Activated T-helper 1 cell treated with Interleukin-2 at 50 U/mL for 16 hours (primary cell): ENCODE data around the gene TCL1B.

Experiments
- DNase-seq: peaks from one replicate; pipeline ENCODE4 v3.0.0-alpha.2; 2020; ENCODE audit warnings: low read depth

TCL1B gene

GRCh38 chr14:95667249-95667693 is 19.0 kb upstream of the TCL1B start:
- no peak for DNase-seq

- DNase-seq: no peak
Measured at GRCh38 chr14:95668235-95668772, 17.9 kb upstream of the TCL1B start.

- DNase-seq: no peak
Measured at GRCh38 chr14:95674613-95675012, 11.6 kb upstream of the TCL1B start.

- no peak for DNase-seq
Measured at GRCh38 chr14:95675486-95675885, 10.7 kb upstream of the TCL1B start.

GRCh38 chr14:95677179-95677835 is 8.9 kb upstream of the TCL1B start:
- DNase-seq: no peak

- no peak for DNase-seq
Measured at GRCh38 chr14:95679148-95679815, 6.9 kb upstream of the TCL1B start.

- no peak for DNase-seq
Measured at GRCh38 chr14:95679998-95680735, 6.1 kb upstream of the TCL1B start.

- no peak for DNase-seq
Measured at GRCh38 chr14:95681153-95681552, 5.1 kb upstream of the TCL1B start.

- DNase-seq: no peak
Measured at GRCh38 chr14:95683793-95684192, 2.4 kb upstream of the TCL1B start.

- no peak for DNase-seq
Measured at GRCh38 chr14:95686935-95687334, 709 bp downstream of the TCL1B start.

- DNase-seq: no peak
Measured at GRCh38 chr14:95689441-95689840, 3.2 kb downstream of the TCL1B start.

- no peak for DNase-seq
Measured at GRCh38 chr14:95690815-95691214, 4.6 kb downstream of the TCL1B start.

- no peak for DNase-seq
Measured at GRCh38 chr14:95691591-95691990, 5.4 kb downstream of the TCL1B start.

- DNase-seq: no peak
Measured at GRCh38 chr14:95692109-95692508, 5.9 kb downstream of the TCL1B start.

GRCh38 chr14:95695051-95695450 is 8.8 kb downstream of the TCL1B start:
- DNase-seq: no peak

GRCh38 chr14:95695913-95696312 is 9.7 kb downstream of the TCL1B start:
- no peak for DNase-seq

GRCh38 chr14:95696741-95697140 is 10.5 kb downstream of the TCL1B start:
- no peak for DNase-seq

GRCh38 chr14:95697764-95698163 is 11.5 kb downstream of the TCL1B start:
- DNase-seq: no peak

GRCh38 chr14:95698287-95698686 is 12.1 kb downstream of the TCL1B start:
- no peak for DNase-seq

- no peak for DNase-seq
Measured at GRCh38 chr14:95699412-95699811, 13.2 kb downstream of the TCL1B start.

- no peak for DNase-seq
Measured at GRCh38 chr14:95700221-95700976, 14.2 kb downstream of the TCL1B start.

- DNase-seq: no peak
Measured at GRCh38 chr14:95701846-95702221, 15.6 kb downstream of the TCL1B start.
